GM19193 (cell line): ENCODE data around the gene CNTNAP5.

Source experiments
- POLR2A ChIP-seq: IDR thresholded peaks from 4 replicates; pipeline ENCODE4 v1.6.1; 2011; ENCODE audit not compliant: insufficient read depth, insufficient read length; ENCODE audit errors: extremely low read depth

Gene CNTNAP5

DNA sequence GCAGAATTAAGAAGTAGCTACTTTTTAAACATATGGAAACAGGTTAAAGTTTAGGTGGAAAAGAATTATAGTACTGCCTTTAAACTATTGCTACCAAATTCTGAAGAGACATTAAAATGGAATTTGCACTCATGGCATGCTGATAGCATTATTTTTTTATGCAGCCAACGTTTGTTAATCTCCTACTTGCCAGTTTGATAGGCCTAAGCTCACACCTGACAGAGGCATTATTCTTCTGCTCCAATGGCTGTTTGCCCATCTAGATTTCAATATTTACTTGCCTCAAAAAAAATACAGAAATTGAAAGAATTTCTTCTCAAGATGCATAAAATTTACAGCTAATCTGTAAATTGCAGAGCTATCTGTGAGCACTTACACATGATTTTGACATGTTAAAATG is 849.6 kb downstream of the CNTNAP5 start:
- TF ChIP-seq POLR2A = no peak

DNA sequence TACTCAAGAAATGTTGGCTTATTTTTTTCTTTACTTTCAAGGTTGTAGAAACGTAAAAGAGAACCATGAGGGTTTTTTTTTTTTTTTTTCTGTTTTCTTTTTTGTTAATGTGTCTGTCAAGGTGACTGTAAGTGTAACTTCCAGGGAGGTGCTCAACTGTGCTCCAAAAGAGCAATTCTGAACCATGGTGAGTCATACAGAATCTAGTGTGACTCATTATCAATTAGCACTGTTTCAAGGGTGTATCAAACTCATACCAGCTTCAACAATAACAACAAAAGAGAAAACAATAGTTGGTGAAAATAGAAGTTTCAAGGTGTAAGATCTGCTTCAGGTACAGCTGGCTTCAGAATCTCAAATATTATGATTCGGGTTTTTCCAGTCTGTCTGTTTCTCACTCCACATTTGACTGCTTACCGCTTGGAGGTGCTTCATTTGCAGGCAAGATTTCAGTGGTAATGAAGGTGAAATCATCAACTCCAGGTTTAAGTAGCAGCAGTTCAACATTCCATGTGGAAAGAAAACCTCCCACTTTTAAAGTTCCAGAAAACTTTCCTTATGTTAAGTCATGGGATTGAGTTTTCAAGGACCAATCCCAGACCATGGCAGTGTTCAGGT is 850.6 kb downstream of the CNTNAP5 start:
- no peak for TF ChIP-seq POLR2A

DNA sequence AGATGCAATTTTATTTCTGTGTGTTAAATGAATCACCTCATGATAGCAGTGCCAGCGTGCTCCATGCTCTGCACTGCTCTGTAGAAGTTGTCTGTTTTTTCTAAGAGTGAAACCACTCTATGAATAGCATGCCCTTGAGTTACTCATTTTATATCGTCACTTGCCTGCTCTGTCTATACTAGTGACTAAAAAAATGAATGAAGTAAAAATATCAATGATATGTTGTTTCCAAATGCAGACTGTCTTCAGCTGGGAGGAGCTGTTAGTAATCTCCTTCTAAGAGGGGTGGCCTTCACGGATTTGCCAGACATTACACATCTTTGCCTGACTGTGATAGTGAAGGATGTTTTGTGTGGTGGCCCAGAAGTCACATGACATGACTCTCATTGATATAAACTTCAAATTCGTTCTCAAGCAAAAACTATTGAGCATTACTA is 852.1 kb downstream of the CNTNAP5 start:
- TF ChIP-seq POLR2A = no peak

DNA sequence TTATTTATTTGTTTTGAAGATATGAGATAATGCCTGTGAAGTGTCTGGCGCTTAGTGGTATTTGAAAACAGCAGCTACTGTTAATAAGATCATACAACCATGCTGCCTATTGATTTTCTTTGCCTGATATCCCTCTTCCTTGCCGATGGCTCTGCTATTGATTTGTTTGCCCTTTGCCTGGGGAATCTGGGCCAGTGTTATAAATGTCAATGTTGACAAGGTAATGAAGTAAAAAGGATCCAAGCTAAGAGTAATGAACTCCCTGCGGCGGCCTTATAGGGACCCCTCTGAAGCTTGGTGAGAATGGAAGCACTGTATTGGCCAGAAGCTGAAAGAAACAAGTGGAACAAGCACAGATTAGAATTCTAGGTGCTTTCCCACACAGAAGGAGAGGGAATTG is 854.6 kb downstream of the CNTNAP5 start:
- no peak for TF ChIP-seq POLR2A

DNA sequence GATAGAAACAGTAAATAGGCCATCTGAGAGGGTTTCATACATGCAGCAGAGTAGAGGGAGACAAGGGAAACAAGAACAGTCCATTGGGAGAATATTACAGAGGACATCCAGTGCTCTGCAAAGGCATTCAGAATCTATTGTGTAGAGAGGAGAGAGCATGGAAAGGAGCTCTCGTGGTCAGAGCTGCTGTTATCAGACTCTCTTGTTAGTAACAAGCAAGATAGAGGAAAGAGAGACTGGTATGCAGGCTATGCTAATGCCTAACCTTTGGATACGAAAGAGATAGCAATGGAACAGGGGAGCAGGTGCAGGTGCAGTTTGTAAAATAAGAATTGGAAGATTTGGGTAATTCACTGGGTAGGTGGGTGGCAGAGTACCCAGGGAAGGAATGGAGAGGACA is 855.9 kb downstream of the CNTNAP5 start:
- no peak for TF ChIP-seq POLR2A

DNA sequence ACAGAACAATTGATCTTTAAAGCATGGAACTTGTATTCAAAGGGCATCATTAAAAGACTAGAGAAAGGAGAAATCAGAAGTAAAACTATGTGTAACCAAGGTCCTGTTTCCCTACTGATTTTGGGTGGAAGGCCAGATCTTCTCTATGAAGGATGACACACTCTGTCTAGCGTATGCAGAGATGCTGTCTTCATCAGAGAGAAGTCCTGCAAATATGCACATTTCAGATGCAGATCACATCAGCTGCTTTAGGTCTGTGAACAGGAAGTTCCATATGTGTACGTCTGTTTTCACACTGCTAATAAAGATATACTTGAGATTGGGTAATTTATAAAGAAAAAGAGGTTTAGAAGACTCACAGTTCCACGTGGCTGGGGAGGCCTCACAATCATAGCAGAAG is 857.3 kb downstream of the CNTNAP5 start:
- TF ChIP-seq POLR2A = no peak

DNA sequence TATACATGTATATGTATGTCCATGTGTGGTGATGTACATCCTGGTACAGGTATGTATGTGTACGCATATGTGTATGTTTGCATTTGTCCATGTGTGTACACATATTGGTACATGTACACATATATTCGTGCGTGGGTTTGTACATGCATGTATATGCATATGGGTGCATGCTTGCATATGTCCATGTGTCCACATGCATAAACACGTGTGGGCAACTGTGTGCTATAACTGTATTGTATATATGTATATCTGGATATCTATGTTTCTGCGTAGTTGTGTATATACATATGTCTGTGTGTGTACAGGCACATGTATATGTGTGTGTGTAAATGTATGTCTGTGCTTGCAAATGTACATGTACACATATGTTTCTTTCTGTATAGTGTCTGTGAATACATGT is 858.5 kb downstream of the CNTNAP5 start:
- TF ChIP-seq POLR2A = no peak

DNA sequence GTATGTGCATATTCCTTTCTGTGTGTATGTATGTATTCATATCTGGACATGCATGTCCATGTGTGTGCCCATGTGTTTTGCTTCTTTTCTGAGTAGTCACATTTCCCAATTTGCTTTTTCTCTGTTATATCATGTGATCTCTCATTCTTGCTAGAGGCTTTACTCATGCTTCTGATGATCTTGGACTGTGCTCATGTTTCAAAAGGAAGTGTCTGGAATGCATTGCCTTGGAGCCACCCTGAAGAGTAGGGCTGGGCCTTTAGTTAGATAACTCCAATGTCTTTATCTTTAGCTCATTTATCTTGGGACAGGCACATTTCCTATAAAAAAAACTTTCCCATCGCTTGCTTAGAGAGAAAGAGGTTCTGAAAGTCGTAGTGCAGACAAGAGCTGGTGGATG is 859.2 kb downstream of the CNTNAP5 start:
- no peak for TF ChIP-seq POLR2A

DNA sequence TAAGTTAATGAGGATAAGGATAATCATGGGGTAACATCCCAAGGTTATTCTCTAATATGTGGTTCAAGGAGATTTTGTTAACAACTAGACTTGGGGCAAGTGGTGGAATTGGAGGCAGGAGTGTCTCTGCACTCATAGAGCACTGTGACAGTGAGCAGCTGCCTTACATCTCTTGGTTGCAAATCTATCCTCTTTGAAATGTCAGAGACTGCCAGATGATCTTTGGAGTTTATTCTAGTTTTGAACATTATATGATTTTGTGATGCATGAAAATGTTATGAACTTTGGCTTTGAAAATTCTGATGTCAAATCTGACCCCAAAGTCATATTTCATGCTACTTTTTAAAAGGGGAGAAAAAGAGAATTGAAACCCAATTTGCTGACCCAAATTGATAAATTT is 861.1 kb downstream of the CNTNAP5 start:
- TF ChIP-seq POLR2A = no peak

DNA sequence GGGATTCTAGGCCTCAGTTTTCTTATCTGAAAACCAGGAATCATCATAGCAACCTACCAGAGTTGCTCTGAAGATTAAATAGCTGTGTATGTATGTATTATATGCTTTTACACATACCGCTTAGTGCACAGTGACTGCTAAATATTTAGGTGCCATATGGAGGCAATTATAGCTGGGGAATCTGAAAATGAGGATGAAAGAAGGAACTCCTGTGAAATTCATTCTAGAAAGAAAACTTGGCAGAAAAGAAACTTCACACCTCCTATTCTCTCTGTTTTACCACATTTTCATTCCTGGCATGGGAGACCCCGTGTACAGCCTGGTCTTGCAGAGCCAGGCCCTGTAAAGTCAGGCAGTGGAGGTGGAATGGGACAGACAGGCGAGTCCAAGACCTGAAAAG is 862.4 kb downstream of the CNTNAP5 start:
- TF ChIP-seq POLR2A = no peak

DNA sequence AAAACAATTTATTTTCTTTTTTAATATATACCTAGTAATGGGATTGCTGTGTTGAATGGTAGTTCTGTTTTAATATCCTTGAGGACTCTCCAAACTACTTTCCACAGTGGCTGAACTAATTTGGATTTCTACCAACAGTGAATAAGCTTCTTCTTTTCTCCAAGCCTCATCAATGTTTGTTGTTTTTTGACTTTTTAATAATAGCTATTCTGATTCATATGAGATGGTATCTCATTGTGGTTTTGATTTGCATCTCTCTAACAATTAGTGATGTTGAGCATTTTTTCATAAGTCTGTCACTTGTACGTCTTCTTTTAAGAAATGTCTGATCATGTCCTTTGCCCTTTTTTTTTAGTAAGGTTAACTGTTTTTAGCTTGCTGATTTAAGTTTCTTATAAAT is 863.3 kb downstream of the CNTNAP5 start:
- TF ChIP-seq POLR2A = no peak

DNA sequence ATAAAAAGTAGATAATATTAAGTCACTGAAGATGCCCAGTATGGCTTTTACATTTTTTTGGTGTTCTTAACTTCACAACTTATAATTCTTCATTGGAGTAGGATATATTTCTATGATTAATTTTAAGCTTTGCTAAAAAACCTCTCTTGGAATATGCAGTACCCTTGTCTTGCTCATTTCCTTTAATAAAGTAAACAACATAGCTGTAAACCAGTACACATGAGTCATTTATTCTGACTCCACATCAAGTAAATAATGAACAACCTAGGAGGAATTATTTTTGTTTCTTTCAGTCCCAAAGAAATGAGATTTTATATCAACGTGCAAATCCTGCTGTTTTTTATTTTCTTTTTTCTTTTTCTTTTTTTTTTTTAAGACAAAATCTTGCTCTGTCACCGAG is 869.1 kb downstream of the CNTNAP5 start:
- no peak for TF ChIP-seq POLR2A

DNA sequence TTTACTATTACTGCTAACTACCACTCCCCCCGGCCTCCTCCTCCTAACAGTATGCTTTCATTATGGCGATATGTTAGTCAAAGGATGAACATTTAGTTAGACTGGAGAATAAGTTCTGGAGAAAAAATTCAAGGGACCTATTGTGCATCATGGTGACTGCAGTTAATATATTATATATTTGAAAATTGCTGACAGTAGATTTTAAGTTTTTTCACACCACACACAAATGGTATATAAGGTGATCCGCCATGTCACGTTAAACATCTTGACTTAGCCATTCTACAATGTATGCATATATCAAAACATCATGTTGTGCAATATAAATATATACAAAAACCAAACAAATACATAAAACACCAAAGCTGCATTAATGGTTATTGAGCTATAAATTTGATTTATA is 873.7 kb downstream of the CNTNAP5 start:
- TF ChIP-seq POLR2A = no peak

DNA sequence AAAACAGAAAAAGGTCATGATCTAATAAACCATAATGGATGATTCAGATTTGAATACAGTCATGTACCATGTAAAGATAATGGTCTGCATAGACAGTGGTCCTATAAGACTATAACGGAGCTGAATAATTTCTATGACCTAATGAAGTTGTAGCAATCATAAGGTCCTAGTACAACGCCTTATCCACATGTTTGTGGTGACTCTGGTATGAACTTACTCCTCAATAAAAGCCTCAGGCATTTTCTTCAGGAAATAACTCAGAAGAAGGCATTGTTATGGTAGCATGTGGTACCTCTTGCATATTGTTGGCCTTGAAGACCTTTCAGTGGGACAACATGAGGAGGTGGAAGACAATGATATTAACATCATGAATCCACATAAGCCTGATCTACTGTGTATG is 883.3 kb downstream of the CNTNAP5 start:
- TF ChIP-seq POLR2A = no peak

DNA sequence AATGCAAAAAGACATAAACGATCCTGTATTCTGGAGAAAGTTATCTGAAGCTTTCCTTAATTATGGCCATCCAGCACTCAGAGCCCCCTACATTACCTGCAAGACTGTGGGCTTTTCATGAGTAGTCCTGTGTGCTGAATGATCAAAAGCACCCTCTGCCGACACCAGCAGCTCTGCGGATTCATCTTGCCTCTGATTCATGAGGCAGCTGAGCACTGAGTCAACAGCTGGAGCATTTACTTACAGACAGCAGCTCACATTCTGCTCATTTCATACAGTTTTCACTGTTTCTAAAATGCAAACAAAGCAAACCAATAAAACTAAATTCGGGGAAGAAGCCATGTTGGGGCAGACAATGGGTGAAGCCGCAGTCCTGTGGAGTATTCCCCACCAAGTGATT is 886.5 kb downstream of the CNTNAP5 start:
- no peak for TF ChIP-seq POLR2A

DNA sequence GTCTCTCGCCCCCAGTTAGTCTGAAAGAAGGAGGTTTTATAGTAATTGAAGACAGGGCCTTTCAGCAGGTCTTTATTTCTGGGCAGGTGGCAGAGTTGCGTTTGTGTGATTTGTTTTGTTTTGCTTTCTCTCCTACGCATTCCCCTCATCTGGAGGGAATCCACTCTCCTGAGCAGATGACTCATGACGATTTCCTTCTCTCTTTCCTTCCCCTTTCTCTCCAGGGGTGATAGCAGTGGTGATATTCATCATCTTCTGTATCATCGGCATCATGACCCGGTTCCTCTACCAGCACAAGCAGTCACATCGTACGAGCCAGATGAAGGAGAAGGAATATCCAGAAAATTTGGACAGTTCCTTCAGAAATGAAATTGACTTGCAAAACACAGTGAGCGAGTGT is 888.8 kb downstream of the CNTNAP5 start:
- TF ChIP-seq POLR2A = no peak

DNA sequence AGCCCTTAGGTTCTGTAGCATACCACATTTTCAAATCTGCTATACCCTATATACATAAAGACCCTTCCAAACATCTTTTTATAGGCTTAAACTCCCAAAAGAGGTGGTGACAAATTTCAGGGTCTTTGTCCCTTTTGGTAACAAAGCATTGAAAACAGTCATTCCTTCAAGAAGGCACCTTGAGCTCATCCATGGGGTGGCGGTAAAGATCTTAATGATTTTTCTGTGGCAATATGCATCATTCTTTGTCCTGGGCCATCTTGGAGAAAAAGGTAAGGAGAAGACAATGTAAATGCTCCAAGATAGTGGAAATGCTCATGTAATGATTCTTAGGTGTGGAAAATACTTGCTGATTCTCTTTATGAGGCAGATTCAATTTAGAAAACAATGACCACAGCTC is 890.5 kb downstream of the CNTNAP5 start:
- no peak for TF ChIP-seq POLR2A
